Nephron progenitor cell (in vitro differentiated cells): ENCODE measurements around the gene APOD.
"Not testable (repeated sequence)": the region's sequence is repeated elsewhere in the genome, so short reads cannot be mapped to it uniquely, and the experiment has no call there.

Source experiments
- DNase-seq: peaks from one replicate; pipeline ENCODE4 v3.0.0; 2021
- H3K27ac Mint-ChIP-seq: 2 replicates; pipeline ENCODE4 v1.8.0; 2021; ENCODE audit warnings: mild to moderate bottlenecking, moderate library complexity, mixed read lengths
- H3K27me3 Mint-ChIP-seq: 2 replicates; pipeline ENCODE4 v1.8.0; 2021; ENCODE audit warnings: mild to moderate bottlenecking, low read depth, mixed read lengths; ENCODE audit not compliant: poor library complexity
- H3K36me3 Mint-ChIP-seq: 2 replicates; pipeline ENCODE4 v1.8.0; 2021; ENCODE audit warnings: low read depth, mixed read lengths
- H3K4me1 Mint-ChIP-seq: 2 replicates; pipeline ENCODE4 v1.8.0; 2021; ENCODE audit warnings: mixed read lengths
- H3K4me3 Mint-ChIP-seq: 2 replicates; pipeline ENCODE4 v1.8.0; 2021; ENCODE audit warnings: mild to moderate bottlenecking, moderate library complexity, mixed read lengths
- H3K9me3 Mint-ChIP-seq: 2 replicates; pipeline ENCODE4 v1.8.0; 2021; ENCODE audit warnings: mild to moderate bottlenecking, moderate library complexity, mixed read lengths
- TF ChIP-seq, protein P1 (sequence below): fragments of 200-600 bp; sonication (generic); IDR thresholded peaks from 2 replicates; pipeline ENCODE4 v1.5.0; 2021; ENCODE audit warnings: antibody characterized with exemption

APOD gene

DNA sequence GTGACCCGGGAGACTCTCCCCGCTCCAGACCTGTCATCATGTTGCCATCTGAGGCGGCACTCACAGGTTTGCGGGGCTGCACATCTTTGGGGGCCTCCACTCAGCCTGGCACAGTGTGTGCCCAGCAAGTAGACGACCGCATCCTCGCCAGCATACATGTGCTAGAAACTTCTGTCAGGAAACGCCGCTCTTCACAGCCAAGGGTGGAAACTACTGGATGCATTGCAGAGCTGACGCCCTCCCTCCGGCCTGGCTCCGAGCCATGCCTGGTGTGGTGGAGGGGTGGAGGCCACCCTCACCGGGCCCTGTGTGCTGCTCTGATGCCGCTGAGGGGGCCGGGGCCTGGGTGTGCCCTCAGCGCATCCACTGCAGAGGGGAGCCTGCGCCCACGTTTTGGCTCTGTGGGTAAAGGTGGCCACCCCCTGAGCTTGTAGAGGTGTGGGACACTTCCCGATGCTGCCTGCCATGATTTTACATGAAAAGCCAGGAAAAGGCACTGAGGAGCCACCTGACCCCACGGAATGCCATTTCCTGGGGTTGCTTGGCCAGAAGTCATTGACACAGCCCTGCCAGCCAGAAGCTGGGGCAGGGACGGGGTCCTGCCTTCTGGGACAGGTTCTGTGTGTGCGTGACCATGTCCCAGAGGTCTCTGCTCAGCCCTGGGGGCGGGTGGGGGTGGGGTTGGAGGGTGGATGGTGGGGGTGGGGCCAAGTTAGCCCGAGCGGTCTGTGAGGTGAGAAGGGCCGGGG, 39.7 kb upstream of the APOD start:
- not testable (repeated sequence) for H3K4me3 Mint-ChIP-seq, H3K36me3 Mint-ChIP-seq, DNase-seq, H3K27ac Mint-ChIP-seq, H3K9me3 Mint-ChIP-seq
- H3K4me1 Mint-ChIP-seq = peaks cover 15% of the 10 kb centered on the region
- H3K27me3 Mint-ChIP-seq = peaks cover 21% of the 10 kb centered on the region

DNA sequence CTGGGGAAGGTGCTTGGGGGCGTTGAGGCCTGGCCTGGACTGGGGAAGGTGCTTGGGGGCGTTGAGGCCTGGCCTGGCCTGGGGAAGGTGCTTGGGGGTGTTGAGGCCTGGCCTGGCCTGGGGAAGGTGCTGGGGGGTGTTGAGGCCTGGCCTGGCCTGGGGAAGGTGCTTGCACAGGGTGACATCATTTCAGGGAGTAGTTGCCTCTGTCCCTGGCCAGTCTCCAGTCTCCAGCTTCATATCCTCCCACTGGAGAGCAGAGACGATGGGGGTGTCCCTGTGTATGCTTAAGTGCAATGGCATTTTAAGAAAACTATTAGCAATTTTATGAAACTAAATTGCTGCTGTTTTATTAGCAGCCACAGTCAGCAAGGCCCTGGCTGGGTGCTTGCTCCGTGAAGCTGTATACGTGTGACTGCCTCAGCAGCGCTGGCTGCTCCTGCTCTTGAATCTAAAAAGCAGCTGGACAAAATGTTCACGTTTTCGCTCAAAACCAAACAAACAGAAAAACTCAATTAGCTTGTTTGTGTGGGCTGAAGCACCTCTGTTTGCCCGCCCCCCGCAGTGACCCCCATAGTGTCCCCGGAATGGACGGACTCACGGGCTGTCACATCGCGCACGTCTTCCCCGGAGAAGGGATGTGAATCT, 38.9 kb upstream of the APOD start:
- peaks cover 14% of the 10 kb centered on the region for H3K27me3 Mint-ChIP-seq
- not testable (repeated sequence) for DNase-seq, H3K4me1 Mint-ChIP-seq, H3K9me3 Mint-ChIP-seq, H3K36me3 Mint-ChIP-seq, H3K27ac Mint-ChIP-seq, H3K4me3 Mint-ChIP-seq

DNA sequence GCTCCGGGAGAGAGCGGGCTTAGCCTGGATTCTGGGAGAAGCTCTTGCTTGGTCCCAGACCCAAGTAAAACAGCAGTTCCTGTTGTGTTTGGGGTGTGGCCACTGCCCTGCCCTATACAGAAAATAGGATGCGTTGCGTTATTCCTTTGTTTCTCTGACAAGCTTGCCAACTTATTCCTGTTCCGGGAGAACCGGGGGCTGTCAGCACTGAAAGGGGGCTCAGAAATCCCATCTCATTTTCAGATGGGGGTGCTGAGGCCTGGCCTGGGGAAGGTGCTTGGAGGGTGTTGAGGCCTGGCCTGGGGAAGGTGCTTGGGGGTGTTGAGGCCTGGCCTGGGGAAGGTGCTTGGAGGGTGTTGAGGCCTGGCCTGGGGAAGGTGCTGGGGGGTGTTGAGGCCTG, 38.3 kb upstream of the APOD start:
- not testable (repeated sequence) for H3K4me3 Mint-ChIP-seq, DNase-seq, H3K9me3 Mint-ChIP-seq, H3K27me3 Mint-ChIP-seq, H3K36me3 Mint-ChIP-seq, H3K4me1 Mint-ChIP-seq, H3K27ac Mint-ChIP-seq

DNA sequence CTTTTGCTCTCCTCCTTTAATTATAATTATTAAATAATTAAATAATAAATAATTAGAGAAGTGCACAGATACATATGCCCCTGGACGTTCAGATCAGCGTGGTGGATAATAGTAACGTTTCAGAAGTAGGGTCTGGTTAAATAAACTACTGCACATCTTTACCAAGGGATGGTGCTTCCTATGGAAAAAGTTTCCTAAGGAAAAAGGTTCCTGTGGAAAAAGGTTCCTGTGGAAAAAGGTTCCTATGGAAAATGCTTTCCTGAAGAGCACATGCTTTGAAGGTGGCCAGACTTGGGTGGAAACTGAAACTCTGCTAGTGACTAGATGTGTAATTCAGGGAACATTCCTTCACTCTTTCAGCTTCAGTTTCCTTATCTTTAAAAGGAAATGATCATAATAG, 37.4 kb upstream of the APOD start:
- not testable (repeated sequence) for H3K27me3 Mint-ChIP-seq, H3K4me1 Mint-ChIP-seq, DNase-seq, H3K36me3 Mint-ChIP-seq, H3K9me3 Mint-ChIP-seq, H3K4me3 Mint-ChIP-seq, H3K27ac Mint-ChIP-seq

DNA sequence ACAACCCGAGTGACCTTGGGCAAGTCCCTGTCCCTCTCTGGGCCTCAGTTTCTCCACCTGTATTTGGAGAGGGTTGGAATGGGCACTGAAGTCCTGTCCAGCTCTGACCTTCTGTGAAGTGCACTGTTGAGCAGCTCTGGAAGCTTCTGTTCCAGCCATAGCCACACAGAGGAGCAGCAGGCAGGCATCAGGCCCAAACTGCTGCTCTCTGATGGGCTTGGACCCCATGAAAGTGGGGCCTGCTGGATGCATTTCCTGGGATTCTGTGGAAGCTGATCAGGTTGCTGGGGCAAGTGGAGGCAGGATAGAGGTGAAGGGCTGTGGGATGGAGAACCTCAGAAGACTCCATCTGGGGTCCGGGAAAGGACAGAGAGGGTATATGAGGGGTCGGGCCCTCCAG, 36.7 kb upstream of the APOD start:
- not testable (repeated sequence) for H3K27me3 Mint-ChIP-seq, H3K36me3 Mint-ChIP-seq, H3K27ac Mint-ChIP-seq, H3K4me1 Mint-ChIP-seq, H3K9me3 Mint-ChIP-seq, H3K4me3 Mint-ChIP-seq, DNase-seq

DNA sequence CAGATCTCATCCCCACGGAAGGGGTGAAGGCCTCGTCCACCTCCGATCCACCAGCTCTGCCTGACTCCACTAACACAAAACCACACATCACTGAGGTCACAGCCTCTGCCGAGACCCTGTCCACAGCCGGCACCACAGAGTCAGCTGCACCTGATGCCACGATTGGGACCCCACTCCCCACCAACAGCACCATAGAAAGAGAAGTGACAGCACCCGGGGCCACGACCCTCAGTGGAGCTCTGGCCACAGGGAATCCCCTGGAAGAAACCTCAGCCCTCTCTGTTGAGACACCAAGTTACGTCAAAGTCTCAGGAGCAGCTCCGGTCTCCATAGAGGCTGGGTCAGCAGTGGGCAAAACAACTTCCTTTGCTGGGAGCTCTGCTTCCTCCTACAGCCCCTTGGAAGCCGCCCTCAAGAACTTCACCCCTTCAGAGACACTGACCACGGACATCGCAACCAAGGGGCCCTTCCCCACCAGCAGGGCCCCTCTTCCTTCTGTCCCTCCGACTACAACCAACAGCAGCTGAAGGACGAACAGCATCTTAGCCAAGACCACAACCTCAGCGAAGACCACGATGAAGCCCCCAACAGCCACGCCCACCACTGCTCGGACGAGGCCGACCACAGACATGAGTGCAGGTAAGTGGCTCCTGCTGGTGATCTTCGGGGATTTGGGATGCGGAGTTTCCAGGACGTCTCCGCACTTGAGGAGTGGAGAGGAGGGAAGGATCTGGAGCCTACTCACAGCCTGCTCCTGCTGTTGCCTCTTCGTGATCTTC, 36.0 kb upstream of the APOD start:
- not testable (repeated sequence) for DNase-seq, H3K4me3 Mint-ChIP-seq, H3K9me3 Mint-ChIP-seq, H3K27ac Mint-ChIP-seq, H3K36me3 Mint-ChIP-seq, H3K27me3 Mint-ChIP-seq, H3K4me1 Mint-ChIP-seq

DNA sequence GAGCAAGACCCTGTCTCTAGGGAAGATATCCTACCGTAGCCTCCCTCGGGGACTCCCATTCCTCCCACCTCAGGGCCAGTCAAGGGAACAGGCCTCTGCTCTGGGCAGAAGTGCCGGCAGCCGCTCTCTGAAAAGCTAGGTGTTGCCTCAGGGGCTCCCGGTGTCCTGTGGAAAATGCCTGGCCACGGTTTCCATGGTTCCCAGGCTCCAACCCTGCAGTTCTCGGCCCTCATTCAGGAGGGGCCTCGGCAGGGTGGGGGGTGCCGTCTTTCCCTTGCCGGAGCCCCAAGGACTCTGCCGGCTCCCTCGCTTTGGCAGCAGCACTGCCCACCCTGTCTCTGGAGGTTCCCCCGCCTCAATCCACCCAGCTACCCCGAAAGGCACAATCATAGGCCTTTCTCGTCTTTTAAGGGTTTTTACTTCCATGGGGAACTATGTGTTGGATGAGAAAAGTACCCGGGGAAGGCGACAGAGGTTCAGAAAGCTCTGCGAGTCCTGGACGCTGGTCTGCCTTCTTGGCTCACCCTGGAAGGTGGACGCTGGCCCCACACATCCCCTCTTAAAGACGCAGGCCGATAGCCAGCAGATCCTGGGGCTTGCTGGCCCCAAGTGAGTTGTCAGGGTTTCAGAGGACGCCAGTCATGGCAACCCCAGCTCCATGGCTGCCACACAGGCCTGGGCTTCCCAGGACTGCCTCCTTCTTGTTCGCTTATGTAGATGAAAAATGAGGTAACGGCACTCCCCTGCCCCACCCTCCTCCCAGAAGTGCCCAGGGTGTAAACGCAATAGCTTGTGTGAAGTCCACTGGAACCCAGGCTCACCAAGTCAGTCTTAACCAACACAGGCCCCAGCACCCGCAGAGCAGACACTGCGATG, 34.3 kb upstream of the APOD start:
- H3K4me3 Mint-ChIP-seq, H3K9me3 Mint-ChIP-seq, DNase-seq, H3K4me1 Mint-ChIP-seq, H3K27ac Mint-ChIP-seq, H3K27me3 Mint-ChIP-seq, H3K36me3 Mint-ChIP-seq: not testable (repeated sequence)

DNA sequence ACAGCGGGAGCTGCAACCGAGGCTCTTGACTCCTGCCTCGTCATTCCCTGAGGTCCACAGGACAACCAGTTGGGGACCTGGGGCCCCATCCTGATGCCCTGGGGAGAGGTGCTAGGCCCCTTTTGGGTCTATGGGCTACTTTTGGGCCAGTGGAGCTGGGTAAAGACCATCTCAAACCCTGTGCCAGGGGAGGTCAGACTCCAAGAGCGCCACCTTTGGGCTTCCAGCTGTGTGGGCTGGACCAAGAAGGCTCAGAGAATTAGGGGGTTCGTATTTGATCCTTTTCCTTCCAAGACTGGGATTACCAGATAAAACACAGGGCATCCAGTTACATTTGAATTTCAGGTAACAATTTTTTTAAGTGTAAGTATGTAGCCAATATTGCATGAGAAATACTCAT, 33.4 kb upstream of the APOD start:
- not testable (repeated sequence) for H3K4me1 Mint-ChIP-seq, H3K9me3 Mint-ChIP-seq, H3K4me3 Mint-ChIP-seq, H3K27ac Mint-ChIP-seq, H3K27me3 Mint-ChIP-seq, H3K36me3 Mint-ChIP-seq, DNase-seq

DNA sequence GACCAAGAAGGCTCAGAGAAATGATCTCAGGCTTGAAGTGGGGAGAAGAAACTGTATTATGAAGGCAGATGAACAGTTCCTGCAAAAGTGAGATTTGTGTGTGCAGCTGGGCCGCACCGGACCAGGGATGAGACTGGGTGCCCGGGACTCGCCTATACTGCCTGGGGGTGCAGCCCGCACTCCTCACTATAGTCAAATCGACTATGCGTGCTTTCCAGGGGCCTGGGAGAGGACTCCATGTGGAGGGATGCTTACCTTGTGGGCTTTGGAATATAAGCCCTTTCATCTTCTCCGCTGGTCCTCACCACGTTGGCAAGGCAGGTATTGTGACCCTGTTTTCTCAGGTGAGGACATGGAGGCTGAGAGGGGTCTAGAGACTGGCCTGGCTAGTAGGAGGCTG, 32.9 kb upstream of the APOD start:
- H3K9me3 Mint-ChIP-seq = peaks cover 3% of the 10 kb centered on the region
- TF ChIP-seq, protein P1, sequence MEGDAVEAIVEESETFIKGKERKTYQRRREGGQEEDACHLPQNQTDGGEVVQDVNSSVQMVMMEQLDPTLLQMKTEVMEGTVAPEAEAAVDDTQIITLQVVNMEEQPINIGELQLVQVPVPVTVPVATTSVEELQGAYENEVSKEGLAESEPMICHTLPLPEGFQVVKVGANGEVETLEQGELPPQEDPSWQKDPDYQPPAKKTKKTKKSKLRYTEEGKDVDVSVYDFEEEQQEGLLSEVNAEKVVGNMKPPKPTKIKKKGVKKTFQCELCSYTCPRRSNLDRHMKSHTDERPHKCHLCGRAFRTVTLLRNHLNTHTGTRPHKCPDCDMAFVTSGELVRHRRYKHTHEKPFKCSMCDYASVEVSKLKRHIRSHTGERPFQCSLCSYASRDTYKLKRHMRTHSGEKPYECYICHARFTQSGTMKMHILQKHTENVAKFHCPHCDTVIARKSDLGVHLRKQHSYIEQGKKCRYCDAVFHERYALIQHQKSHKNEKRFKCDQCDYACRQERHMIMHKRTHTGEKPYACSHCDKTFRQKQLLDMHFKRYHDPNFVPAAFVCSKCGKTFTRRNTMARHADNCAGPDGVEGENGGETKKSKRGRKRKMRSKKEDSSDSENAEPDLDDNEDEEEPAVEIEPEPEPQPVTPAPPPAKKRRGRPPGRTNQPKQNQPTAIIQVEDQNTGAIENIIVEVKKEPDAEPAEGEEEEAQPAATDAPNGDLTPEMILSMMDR = no peak
- no peaks in the 10 kb centered on the region for H3K36me3 Mint-ChIP-seq
- DNase-seq = no peak
- H3K27ac Mint-ChIP-seq = no peak overlapping the region
- H3K4me1 Mint-ChIP-seq = peaks cover 4% of the 10 kb centered on the region
- peaks cover 2% of the 10 kb centered on the region for H3K27me3 Mint-ChIP-seq
- H3K4me3 Mint-ChIP-seq = no peak overlapping the region

DNA sequence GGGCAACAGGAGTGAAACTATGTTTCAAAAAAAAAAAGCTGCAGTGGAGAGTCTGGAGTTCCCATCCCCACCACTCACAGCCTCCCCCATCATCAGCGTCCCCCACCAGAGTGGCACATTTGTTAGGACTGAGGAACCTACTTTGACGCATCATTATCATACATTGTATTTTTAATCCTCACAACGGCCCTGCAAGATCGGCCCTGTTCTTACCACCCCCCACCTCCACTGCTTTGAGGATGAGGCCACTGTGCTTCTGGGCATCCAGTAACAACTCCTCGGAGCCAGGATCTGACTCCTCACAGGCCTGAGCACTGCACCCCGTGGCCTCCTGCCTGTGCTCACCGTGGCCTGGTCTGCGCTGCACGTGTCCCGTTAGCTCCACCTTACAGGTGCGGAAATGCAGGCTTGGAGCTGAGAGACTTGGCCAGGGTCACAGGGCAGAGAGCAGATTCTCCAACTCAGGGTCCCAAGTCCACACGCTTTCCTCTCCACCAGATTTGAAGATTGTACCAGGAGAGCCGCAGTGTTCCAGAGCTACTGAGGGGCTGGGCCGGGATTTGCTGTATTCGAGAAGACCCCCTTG, 32.3 kb upstream of the APOD start:
- H3K27ac Mint-ChIP-seq = not testable (repeated sequence)

DNA sequence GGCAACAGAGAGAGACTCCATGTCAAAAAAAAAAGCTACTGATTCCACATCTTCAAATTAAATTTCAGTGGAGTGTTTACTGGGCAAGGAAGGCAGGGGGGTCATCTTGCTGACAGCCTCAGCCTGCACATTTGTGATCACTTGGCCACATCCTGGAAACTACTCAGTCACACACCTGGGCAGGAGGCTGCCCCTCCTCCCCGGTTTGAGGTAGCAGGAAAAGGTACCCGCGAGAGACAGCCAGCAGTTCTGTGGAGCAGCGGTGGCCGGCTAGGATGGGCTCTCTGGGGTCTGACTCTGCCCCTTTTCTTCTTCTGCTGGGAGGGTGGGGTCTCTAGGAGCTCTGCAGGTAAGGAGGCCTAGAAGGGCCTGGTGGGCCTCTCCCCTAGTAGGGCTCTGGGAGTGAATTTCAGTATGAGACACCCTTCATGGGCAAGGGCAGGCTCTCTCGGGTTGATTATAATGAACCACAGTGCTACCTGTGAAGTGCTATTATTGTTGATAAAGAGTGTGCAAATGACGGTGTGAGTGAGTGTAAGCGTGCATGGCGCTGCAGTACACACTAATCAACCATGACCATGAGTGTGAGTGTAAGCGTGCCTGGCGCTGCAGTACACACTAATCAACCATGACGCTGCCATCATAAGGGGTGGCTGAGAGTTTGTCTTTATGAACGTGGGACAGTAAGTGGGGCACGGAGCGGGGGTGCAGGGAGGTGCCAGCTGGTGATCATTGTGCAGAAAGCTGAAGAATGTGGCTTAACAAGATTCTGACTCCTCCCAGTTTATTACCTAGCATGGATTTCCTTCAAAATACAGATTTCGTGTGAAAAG, 31.1 kb upstream of the APOD start:
- H3K27ac Mint-ChIP-seq, H3K36me3 Mint-ChIP-seq, DNase-seq, H3K27me3 Mint-ChIP-seq, H3K4me3 Mint-ChIP-seq, H3K4me1 Mint-ChIP-seq: not testable (repeated sequence)
- H3K9me3 Mint-ChIP-seq = peaks cover 18% of the 10 kb centered on the region

More for the DNA sequence above, 32.3 kb upstream of the APOD start:
- H3K4me3 Mint-ChIP-seq, H3K27me3 Mint-ChIP-seq, H3K36me3 Mint-ChIP-seq, H3K4me1 Mint-ChIP-seq, DNase-seq, H3K9me3 Mint-ChIP-seq: not testable (repeated sequence)
